NCI-H2107 treated with DMSO at 0.1 percent for 48 hours (cell line): ENCODE results near the gene DOCK11.
A peak's percentile ranks its signal among the peaks of the same experiment; 100 is the strongest.
"Not testable (repeated sequence)": the region's sequence is repeated elsewhere in the genome, so short reads cannot be mapped to it uniquely, and the experiment has no call there.

Experiments used
- DNase-seq: peaks from one replicate; lab custom pipeline; 2025; ENCODE audit not compliant: unreplicated experiment; lab: John Stamatoyannopoulos, UW

Gene DOCK11

DNA sequence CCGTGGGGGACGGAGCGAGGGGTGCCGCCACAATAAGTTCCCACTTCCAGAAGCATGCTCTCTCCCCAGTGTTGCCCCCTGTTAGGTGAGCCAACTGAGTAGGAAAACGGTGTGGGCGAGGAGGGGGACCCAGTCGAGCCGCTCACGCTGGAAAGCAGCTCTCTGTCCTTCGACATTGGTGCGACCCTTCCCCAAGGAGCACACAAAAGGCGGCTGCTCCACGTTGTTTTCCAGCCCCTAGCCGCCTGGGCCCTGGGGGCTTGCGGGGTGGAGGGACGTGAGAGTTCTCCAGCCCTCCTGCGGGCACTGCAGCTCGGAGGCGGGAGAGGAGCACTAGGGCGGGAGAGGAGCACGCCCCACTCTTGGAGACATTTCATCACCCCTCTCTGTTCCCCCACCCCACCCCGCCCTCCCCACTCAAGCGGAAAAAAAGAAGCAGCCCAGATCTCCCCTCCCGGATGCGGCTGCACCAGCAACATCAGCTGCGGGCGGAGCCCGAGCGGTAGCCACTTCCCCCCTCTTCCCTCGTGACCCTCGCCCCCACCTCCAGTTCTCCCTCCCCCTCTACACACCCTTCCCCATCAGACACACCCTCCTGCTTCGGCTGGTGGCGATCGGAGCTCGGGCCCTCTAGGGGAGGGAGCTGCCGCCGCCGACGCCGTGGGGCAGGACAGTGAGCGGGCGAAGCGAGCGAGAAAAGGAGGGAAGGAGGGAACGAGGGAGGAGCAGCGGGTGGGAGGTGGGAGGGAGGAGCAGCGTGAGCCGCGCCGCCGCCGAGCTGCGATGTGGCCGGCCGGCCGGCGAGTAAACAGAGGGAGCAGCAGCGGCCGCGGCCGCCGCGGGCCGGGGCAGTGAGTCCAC, at the start of gene DOCK11:
DOCK11 (plus strand) TSS at position 755 of the 861 bp plus-strand sequence. CDS start 157 bp downstream, outside the sequence.
- DNase-seq: no peak

DNA sequence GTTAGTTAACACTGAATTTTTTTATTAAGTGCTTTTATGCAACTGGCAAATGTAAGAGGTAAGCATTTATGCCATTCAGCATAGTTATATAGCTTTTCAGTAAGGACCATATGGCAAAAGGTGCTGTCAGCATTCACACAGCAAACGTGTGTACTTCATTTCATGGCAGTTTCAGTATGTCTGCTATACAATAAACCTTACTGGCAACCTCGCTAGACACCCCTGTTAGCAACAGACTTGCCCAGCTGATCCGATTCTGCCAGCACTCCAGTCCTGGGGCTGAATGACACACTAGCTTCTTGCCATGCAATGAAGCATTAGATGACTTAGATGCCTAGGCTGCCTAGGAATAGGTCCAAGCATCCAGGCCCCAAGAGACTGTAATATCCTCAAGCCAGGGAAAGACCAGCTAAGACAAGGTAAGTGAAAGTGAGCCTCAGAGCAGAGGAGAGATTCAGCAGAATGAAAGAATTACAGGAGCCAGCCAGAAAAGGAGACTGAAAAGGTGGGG, 47.3 kb upstream of the DOCK11 start:
- DNase-seq: no peak

DNA sequence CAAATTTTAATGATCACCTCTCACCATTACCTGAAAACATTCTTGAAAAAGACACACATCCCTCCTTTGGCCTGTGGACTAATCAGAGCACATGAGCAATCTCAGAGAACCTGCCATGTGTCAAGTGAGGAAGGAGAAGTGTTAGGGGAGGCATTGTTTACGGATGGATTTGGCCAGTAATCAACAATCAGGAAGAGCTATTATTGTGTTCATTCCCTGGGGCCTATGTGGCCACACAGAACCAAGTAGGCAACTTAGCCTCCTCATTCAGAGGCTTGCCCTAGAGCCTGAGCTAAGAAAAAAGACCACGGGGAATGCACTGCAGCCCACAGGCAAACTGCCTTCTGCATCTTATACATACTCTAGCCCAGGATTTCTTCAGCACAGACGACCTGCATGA, 40.6 kb upstream of the DOCK11 start:
- DNase-seq: peak; percentile 6

DNA sequence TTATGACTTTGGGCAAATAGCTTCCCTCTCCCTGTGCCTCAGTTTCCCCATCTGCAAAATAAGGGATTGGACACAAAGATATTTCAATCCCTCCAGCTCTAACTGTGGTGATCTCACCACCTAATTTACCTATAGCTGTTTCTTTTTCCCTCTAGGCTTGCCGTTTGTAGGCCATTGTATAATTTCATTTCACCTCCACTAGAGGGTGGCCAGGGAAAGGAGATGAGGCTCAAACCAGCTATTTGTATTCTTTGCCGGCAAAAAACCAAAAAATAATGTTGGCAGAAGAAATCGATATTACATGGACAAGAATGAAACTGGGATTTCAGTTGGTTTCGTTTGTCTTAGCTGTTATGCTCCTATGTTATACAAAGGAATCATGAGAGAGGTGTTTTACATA, 36.1 kb upstream of the DOCK11 start:
- DNase-seq: peak; percentile 57

DNA sequence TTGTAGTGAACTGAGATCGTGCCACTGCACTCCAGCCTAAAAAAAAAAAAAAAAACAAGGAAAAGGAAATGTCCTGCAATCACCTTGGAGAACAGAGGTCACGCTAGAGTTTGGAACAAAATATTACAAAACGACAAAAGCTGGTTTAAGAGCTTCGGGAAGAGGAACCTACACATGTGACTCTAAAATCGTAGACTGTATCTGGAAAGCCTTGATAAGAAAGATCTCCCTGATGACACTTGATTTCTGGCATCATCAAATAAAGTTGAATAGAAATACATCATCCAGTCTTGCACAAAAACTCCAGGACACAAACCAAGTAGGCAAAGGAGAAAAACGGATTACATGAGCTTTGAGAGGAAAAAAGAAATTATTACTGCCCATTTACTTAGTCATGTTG, 31.1 kb upstream of the DOCK11 start:
- no peak for DNase-seq

DNA sequence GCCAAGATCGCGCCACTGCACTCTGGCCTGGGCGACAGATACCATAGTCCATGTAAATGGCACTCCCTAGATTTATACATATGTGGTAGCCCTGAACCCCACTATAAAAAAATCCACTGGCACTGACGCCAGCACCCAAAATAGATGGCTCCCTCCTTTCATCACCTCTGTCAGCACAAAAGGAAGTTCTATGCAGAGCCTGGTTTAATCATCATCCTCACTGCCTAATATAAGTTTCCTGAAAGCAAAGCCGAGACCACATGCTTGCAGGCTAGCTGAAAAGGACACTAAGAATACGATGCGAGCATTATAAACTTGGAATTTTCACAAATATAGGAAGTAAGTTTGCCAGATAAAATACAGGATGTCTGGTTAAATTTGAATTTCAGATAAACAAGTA, 27.5 kb upstream of the DOCK11 start:
- no peak for DNase-seq

DNA sequence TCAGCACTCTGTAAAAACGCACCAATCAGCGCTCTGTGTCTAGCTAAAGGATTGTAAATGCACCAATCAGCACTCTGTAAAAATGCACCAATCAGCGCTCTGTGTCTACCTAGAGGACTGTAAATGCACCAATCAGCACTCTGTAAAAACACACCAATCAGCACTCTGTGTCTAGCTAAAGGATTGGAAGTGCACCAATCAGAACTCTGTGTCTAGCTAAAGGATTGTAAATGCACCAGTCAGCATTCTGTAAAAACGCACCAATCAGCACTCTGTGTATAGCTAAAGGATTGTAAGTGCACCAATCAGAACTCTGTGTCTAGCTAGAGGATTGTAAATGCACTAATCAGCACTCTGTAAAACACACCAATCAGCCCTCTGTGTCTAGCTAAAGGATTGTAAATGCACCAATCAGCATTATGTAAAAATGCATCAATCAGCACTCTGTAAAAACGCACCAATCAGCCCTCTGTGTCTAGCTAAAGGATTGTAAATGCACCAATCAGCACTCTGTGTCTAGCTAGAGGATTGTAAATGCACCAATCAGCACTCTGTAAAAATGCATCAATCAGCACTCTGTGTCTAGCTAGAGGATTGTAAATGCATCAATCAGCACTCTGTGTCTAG, 24.8 kb upstream of the DOCK11 start:
- DNase-seq: not testable (repeated sequence)

DNA sequence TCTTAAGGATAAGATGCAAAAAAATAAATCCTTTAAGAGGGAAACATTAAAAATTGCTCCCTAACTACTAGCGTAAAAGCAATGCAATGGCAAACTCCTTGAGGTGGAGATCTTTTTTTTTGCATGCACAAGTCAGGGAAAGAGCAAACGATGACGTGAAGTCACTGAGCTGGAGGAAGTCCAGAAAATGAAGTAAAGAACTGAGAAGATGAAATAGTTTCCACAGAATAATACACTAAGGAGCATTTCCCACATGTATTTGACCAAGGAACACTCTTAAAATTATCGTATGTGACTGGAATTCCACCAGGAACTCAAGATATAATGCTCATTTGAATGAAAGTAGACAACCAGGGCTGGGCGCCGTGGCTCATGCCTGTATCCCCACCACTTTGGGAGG, 21.0 kb upstream of the DOCK11 start:
- DNase-seq: no peak

DNA sequence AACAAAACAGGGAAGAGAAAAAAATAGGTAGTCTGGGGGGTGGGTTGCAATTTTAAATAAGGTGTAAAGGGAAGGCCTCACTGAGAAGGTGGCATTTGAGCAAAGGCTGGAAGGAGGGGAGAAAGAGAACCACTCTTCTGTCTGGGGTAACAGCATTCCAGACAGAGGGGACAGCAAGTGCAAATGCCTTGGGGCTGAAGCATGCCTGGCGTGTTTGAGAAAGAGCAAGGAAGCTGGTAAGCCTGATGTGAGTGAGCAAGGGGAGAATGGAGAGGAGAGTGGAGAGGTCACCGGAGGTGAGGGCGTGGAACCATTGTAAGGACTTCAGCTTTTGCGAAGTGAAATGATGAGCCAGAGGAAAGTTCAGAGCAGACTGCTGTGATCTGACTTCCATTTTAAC, 19.7 kb upstream of the DOCK11 start:
- DNase-seq: no peak

DNA sequence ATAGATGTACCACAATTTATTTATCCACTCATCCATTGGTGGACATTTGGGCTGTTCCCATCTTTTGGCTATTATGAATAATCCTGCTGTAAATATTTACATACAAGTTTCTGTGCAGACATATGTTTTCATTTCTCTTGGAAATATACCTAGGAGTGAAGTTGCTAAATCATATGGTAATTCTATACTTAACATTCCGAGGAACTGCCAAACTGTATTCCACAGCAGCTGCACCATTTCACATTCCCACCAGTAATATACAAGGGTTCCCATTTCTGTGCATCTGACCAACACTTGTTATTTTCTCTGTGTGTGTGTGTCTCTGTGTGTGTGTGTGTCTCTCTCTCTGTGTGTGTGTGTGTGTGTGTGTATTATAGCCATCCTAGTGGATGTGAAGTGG, 15.4 kb upstream of the DOCK11 start:
- no peak for DNase-seq

DNA sequence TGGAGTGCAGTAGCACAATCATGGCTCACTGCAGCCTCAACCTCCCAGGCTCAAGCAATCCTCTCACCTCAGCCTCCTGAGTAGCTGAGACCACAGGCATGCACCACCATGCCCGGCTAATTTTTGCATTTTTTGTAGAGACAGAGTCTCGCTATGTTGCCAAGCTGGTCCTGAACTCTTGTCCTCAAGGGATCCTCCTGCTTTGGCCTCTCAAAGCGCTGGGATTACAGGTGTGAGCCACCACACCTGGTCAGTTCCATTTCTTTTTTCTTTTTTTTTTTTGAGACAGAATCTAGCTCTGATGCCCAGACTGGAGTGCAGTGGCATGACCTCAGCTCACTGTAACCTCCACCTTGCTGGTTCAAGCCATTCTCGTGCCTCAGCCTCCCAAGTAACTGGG, 13.2 kb upstream of the DOCK11 start:
- DNase-seq: not testable (repeated sequence)

DNA sequence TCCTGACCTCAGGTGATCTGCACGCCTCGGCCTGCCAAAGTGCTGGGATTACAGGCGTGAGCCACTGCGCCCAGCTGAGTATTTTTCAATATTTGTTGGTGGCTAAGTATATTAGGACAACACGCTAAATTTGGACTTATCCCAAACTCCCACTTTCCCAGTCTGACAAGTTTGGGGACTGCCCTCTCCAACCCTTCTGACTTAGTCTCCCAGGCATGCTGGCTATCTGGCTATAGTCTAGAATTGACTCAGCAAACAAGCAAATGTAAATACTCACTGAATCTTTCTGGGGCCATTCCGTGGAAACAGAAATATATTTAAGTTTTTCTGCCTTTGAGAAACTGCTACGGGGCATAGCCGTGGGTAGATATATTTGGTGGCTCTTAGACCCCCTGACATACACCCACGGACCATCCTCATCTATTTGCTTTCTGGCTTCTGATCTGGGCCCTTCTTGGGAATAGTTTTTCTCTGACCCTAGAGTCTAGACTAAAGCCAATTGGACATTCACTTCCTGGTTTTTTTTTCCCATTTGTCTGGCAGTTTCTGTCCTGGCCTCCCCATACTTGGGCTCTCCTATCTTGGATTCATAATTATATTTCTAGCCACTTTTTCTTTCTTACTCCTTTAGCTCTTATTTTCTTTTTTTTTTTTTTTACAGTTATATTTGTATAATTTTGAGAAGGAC, 11.3 kb upstream of the DOCK11 start:
- DNase-seq: no peak

DNA sequence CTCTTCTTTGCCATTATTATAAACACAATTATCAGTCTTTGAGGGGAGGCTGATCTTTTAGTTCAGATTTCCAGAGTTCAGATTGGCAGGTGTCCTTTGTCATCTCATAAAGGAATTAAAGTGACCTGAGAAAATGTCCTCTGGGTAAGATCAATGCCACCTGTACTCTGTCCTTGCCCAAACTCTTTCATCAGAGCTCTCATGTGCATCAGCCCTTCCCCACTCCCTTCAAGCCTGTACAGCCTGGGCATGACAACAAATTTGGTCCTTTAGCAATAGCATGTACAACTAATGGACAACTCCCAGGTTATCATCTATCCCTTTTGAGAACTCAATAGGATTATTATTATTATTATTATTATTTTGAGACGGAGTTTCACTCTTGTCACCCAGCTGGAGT, 8.9 kb upstream of the DOCK11 start:
- DNase-seq: not testable (repeated sequence)

DNA sequence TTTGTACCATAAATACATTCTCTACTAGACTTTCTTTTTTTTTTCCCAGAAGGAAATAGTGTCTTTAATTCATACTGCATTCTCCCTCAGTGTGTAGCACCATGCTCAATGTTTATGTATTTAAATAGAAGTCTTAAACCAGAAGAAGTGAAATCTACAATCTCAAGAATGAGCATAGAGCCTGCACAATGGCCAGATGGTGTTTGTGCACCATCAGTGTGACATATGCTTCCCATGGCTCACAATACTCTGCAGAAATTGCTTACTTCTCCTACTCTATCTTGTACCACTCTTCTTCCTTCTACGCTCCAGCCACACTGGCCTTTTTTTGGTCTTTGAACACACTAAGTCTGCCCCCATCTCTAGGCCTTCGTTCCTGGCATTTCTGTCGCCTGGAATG, 2.6 kb upstream of the DOCK11 start:
- DNase-seq: no peak

DNA sequence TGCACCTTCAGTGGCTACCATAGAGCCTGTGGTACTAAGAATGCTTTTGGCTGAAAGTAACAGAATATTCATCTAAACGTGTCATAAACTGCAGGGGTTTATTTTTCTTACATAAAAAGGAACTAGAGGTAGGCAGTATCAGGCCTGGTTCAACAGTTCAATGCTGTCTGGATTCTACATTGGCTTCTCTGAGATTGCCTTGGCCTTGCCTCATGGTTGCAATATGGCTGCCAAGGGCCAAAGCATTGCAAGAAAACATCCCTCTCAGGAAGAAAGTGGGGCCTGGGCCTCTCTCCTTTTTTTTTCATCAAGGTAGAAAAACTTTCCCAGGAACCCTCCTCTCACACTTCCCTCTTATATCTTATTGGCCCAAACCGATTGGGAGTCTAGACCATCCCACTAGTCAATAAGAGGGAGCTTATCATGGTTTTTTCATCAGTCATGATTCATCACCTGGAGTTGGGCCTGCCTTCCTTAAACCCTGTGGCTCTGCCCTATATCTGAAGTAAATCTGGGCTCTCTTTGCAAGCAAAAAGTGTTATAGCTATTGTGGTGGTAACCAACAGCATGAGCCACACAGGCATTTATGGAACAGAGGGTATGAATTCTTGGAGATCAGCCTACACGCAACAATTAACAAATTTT, 1.8 kb upstream of the DOCK11 start:
- DNase-seq: no peak

DNA sequence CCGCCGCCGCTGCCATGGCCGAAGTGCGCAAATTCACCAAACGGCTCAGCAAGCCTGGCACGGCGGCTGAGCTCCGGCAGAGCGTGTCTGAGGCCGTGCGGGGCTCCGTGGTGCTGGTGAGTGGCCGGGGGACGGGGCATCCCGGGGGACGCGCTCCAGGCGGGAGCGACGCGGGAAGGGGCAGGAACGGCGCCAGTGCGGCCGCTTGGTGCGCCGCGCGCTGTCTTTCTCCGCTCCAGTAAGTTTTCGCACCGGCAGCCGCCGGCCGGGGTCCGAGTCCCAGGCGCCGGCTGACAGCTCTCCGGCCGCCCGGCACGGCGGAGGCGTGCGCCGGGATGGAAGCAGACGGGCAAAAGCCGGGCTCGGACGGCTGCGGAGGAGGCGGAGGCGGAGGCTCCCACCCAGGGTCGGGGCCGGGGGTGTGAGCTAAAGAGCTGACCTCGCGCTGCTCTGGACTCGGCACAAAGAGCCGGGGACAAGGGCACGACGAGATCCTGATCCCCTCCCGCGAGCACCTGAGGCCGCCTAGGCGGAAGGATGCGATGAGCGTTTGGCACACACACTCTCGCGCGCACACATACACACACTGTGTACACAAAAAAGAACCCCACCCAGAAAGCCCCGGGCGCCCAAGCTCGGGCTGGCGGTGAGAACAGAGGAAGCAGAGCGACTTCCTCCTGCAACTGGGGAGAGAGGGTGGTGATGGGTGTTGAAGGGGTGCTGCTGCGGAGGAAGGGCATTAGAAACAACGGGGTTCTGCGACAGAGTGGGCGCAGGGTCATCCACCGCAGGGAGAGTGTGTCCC, 545 bp downstream of the DOCK11 start:
- DNase-seq: no peak

DNA sequence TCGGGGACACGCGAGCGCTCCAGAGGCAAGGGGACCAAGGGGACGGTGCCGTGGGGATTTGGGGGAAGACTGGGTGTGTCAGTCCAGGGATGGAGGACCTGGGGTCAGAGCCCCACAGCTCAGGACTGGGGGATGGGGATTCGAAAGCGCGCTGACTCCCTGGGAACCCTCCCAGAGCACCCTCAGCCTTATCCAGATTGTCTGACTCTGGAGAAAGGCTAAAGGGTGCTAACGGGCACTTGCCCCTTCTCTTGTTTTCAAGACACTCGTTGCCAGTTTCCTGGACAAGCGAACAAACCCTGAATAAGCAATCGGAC, 1.1 kb downstream of the DOCK11 start:
- no peak for DNase-seq

DNA sequence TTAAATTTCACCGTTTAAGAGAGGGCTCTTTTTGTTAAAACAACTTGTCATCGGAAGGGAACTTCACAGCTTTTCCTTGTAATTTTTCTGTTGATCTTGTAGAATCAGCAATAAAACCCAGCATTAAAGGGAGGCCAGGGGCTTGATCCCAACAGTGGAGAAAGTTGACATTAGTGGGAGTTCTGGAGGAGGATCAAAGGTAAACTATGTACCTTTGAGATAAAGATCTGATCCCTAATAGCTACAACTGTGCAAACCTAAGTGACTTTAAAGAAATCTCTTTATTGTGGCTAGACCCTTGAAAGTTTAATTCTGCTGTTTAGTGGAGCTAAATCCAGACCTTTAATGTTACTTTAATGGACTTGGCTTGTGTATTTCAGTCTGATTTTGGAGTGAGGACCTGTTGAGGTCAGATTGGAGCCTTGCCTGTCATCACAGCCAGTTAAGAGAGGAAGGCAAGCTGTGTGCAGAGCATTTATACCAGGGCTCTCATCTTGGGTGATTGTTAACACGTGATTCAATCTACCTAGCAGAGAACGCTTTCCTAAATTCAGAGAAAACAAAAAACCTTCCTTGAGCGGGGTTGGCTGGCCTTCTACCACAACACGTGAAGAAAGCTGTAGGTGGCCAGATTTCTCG, 1.7 kb downstream of the DOCK11 start:
- DNase-seq: no peak

DNA sequence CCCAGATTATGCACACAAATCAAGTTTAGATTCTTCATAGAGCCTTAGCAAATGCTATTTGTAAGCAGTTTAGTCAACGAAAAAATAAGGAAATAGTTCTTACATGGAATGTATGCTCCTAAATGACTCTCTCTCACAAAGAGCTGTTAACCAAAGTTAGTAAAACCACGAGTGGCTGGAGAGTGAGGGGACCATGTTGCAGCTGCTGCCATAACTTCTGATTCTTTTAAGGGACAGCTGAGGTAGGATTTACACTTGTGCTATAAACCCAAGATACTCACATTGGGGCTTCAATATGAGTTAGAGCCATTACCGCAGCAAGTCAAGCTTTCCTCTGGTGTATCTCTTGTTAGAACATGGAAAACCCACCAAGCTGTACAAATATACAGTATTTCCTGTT, 2.7 kb downstream of the DOCK11 start:
- no peak for DNase-seq

DNA sequence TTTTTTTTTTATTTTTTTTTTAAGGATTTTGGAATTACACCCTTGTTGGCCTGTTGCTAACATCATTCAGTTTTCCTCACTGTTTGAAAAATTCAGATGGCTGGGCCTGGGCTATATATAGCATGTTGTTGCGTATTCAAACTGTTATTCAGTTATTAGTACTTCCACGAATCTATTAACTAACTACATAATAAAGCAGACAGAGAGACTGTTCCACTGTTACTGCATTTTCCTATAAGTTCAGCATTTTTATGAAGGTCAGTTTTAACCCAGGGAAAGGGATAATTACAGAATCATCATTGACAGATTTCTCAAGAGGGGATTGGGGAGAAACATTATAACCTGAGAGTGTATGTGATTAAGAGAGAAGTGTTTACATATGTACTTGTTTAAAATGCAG, 3.1 kb downstream of the DOCK11 start:
- DNase-seq: no peak
